Measurements from ENCODE around the gene ELL2. TPM values are rescaled to one million over a fixed set of nuclear protein-coding genes. Genes with fewer than 3 reads are reported as not detected.

ELL2 gene
- total RNA-seq, 1 experiment from 2014 or later = 24.4 TPM

DNA sequence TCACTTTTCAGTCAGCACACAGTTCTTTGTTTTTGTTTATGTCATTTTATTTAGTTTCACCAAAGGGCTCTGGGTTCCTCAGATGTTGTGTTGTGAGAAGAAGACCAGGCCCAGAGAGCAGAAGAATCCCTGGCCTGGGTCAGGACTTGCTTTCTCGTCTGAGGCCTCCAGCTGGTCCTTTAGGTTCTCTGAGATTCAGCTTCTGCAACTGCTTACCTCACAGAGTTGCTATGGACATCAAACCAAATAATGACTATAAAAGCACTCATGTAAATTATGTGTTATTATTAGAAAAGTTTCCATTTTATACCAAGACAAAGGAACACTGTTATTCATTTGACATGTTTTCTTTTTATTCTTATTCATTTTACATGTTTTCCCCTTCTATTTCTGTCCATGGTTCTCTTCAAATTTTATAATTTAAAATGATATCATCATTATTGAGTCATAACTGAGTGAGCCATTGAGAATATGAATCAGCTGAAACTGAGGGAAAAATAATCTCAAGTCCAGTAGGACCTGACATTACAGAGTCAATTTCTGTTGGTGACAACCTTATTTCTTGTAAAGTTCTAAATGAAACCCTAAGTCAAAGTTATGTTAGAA lies 95.1 kb downstream of the ELL2 start (continued):
- no peak for TF ChIP-seq SOX15 (CRISPR knock-in tag; IDR thresholded peaks at IDR 0.05)
- no peak for TF ChIP-seq ZNF263 (CRISPR knock-in tag; IDR thresholded peaks at IDR 0.05; ENCODE audit: low read depth)

DNA sequence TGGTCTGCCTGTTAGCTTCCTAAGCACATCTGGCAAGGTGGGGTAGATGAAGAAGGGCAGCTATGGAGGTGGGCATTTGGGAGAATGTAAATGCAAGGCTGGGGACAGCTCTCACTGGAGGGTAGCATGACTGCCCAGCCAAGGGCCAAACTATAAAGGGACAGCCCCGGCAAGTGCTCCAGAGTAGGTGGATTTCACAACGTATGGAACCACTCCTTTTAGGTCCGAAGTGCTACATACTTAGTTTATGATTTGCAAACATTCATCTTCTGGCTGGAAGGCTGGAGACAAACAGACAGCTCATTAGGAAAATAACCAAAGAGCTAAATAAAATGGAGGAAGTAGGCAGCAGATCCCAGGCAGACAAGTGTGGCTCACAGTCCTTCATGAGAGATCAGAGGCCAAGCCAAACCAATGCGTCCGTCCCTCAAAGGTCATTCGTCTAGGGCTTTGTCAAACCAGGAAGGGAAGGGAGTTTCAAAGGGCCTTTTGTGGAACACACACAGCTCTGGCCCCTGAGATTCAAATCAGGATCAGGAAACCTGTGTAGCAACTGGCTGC lies 96.6 kb downstream of the ELL2 start:
- ChIA-PET POLR2A (no interaction called here), CTCF (no interaction called here)
- H3K36me3 Mint-ChIP-seq = no peaks in the 10 kb centered on the region
- TF ChIP-seq FOXJ3 (CRISPR knock-in tag; IDR thresholded peaks at IDR 0.05; ENCODE audit: borderline replicate concordance) = no peak
- TF ChIP-seq GABPB1 (CRISPR knock-in tag; IDR thresholded peaks at IDR 0.05) = peak; percentile 47; the same call in 1 of the 2 replicates
- H3K4me1 Mint-ChIP-seq = peaks cover 13% of the 10 kb centered on the region
- DNase-seq (ENCODE audit: low spot score) (no peak), ATAC-seq (no peak)
- H3K4me3 Mint-ChIP-seq = no peak overlapping the region
- H3K27ac Mint-ChIP-seq = no peak overlapping the region
- peaks cover 10% of the 10 kb centered on the region for H3K9me3 Mint-ChIP-seq
- no peaks in the 10 kb centered on the region for H3K27me3 Mint-ChIP-seq (ENCODE audit: low read depth)

DNA sequence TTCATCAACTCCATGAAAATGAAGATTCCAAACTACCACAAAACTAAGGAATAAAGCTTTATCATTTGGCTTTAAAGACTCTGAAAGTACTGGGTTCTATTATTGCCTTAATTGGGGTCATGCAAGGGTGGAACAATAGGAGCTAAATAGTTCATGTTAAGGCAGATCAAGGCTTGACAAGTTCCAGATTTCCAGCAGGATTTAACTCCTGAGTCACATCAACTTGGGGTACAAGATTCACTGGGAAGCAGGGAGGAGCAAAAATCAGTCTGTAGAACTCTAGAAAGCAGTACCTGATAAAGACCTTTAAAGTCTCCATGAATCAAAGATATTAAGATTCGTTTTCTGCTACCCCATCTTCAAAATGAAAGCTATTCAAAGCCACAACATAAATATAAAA lies 97.2 kb downstream of the ELL2 start:
- Mint-ChIP-seq H3K9me3 (peaks cover 10% of the 10 kb centered on the region), H3K4me3 (no peak overlapping the region), H3K36me3 (no peaks in the 10 kb centered on the region), H3K27me3 (ENCODE audit: low read depth) (peaks cover 1% of the 10 kb centered on the region), H3K27ac (no peak overlapping the region), H3K4me1 (peaks cover 16% of the 10 kb centered on the region)
- no peak for DNase-seq (ENCODE audit: low spot score)
- CTCF ChIA-PET = no interaction called here
- POLR2A ChIA-PET = no interaction called here
- ATAC-seq = no peak
- TF ChIP-seq GTF2I (CRISPR knock-in tag; conservative IDR thresholded peaks at IDR 0.05) = no peak
- TF ChIP-seq, protein P1, sequence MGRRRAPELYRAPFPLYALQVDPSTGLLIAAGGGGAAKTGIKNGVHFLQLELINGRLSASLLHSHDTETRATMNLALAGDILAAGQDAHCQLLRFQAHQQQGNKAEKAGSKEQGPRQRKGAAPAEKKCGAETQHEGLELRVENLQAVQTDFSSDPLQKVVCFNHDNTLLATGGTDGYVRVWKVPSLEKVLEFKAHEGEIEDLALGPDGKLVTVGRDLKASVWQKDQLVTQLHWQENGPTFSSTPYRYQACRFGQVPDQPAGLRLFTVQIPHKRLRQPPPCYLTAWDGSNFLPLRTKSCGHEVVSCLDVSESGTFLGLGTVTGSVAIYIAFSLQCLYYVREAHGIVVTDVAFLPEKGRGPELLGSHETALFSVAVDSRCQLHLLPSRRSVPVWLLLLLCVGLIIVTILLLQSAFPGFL (CRISPR knock-in tag; IDR thresholded peaks at IDR 0.05; ENCODE audit: borderline replicate concordance) = no peak
- TF ChIP-seq, protein P2, sequence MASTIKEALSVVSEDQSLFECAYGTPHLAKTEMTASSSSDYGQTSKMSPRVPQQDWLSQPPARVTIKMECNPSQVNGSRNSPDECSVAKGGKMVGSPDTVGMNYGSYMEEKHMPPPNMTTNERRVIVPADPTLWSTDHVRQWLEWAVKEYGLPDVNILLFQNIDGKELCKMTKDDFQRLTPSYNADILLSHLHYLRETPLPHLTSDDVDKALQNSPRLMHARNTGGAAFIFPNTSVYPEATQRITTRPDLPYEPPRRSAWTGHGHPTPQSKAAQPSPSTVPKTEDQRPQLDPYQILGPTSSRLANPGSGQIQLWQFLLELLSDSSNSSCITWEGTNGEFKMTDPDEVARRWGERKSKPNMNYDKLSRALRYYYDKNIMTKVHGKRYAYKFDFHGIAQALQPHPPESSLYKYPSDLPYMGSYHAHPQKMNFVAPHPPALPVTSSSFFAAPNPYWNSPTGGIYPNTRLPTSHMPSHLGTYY (CRISPR knock-in tag; IDR thresholded peaks at IDR 0.05) = no peak
- no peak for TF ChIP-seq ZNF317 (CRISPR knock-in tag; IDR thresholded peaks at IDR 0.05; ENCODE audit: borderline replicate concordance, low read depth)
- TF ChIP-seq JAZF1 (CRISPR knock-in tag; IDR thresholded peaks at IDR 0.05) = no peak
- TF ChIP-seq RORB (CRISPR knock-in tag; IDR thresholded peaks at IDR 0.05) = no peak
- TF ChIP-seq, protein P3, sequence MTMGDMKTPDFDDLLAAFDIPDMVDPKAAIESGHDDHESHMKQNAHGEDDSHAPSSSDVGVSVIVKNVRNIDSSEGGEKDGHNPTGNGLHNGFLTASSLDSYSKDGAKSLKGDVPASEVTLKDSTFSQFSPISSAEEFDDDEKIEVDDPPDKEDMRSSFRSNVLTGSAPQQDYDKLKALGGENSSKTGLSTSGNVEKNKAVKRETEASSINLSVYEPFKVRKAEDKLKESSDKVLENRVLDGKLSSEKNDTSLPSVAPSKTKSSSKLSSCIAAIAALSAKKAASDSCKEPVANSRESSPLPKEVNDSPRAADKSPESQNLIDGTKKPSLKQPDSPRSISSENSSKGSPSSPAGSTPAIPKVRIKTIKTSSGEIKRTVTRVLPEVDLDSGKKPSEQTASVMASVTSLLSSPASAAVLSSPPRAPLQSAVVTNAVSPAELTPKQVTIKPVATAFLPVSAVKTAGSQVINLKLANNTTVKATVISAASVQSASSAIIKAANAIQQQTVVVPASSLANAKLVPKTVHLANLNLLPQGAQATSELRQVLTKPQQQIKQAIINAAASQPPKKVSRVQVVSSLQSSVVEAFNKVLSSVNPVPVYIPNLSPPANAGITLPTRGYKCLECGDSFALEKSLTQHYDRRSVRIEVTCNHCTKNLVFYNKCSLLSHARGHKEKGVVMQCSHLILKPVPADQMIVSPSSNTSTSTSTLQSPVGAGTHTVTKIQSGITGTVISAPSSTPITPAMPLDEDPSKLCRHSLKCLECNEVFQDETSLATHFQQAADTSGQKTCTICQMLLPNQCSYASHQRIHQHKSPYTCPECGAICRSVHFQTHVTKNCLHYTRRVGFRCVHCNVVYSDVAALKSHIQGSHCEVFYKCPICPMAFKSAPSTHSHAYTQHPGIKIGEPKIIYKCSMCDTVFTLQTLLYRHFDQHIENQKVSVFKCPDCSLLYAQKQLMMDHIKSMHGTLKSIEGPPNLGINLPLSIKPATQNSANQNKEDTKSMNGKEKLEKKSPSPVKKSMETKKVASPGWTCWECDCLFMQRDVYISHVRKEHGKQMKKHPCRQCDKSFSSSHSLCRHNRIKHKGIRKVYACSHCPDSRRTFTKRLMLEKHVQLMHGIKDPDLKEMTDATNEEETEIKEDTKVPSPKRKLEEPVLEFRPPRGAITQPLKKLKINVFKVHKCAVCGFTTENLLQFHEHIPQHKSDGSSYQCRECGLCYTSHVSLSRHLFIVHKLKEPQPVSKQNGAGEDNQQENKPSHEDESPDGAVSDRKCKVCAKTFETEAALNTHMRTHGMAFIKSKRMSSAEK (CRISPR knock-in tag; IDR thresholded peaks at IDR 0.05; ENCODE audit: borderline replicate concordance) = no peak
- no peak for TF ChIP-seq HMGA2 (CRISPR knock-in tag; IDR thresholded peaks at IDR 0.05)
- no peak for TF ChIP-seq NR3C1 (CRISPR knock-in tag; conservative IDR thresholded peaks at IDR 0.05; ENCODE audit: low read depth)
- no peak for TF ChIP-seq ZNF416 (CRISPR knock-in tag; IDR thresholded peaks at IDR 0.05)
- TF ChIP-seq, protein P4, sequence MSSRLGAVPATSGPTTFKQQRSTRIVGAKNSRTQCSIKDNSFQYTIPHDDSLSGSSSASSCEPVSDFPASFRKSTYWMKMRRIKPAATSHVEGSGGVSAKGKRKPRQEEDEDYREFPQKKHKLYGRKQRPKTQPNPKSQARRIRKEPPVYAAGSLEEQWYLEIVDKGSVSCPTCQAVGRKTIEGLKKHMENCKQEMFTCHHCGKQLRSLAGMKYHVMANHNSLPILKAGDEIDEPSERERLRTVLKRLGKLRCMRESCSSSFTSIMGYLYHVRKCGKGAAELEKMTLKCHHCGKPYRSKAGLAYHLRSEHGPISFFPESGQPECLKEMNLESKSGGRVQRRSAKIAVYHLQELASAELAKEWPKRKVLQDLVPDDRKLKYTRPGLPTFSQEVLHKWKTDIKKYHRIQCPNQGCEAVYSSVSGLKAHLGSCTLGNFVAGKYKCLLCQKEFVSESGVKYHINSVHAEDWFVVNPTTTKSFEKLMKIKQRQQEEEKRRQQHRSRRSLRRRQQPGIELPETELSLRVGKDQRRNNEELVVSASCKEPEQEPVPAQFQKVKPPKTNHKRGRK (CRISPR knock-in tag; IDR thresholded peaks at IDR 0.05; ENCODE audit: borderline replicate concordance) = no peak
- no peak for TF ChIP-seq NFYB (CRISPR knock-in tag; conservative IDR thresholded peaks at IDR 0.05; ENCODE audit: low read depth)
